ENCODE results near the gene MBD5.

GRCh38 chr2:148048475-148049221 lies 27.8 kb downstream of the MBD5 start:
- no peak for TF ChIP-seq CTCF (IDR thresholded peaks at IDR 0.05)
- TF ChIP-seq POLR2A (IDR thresholded peaks at IDR 0.05), result no peak
- TF ChIP-seq POLR2AphosphoS5 (IDR thresholded peaks at IDR 0.05), result no peak
- TF ChIP-seq EP300 (IDR thresholded peaks at IDR 0.05), result no peak
